Astrocyte of the spinal cord (primary cell): ENCODE measurements around the gene CHMP1B.

Experiments
- DNase-seq: peaks from one replicate; pipeline ENCODE4 v3.0.0; 2011; ENCODE audit warnings: low read depth, low spot score
- H3K4me3 ChIP-seq: 2 replicates; pipeline ENCODE4 v1.5.1; 2011; ENCODE audit warnings: low read depth, mild to moderate bottlenecking, low read length, moderate library complexity
- in situ Hi-C: cut with HindIII; loops from 2 replicates; pipeline ENCODE4 v1.10.0; 2017; ENCODE audit warnings: low sequenced_read_pairs
- TF ChIP-seq, protein P1 (sequence below): IDR thresholded peaks from 2 replicates; pipeline ENCODE4 v1.5.1; 2012; ENCODE audit warnings: low read depth, mild to moderate bottlenecking, low read length, inconsistent platforms

CHMP1B gene

GRCh38 chr18:11882636-11883035 is 31.4 kb downstream of the CHMP1B start:
- in situ Hi-C loops: no loop called here
- H3K4me3 ChIP-seq: no peak overlapping the region
- TF ChIP-seq, protein P1, sequence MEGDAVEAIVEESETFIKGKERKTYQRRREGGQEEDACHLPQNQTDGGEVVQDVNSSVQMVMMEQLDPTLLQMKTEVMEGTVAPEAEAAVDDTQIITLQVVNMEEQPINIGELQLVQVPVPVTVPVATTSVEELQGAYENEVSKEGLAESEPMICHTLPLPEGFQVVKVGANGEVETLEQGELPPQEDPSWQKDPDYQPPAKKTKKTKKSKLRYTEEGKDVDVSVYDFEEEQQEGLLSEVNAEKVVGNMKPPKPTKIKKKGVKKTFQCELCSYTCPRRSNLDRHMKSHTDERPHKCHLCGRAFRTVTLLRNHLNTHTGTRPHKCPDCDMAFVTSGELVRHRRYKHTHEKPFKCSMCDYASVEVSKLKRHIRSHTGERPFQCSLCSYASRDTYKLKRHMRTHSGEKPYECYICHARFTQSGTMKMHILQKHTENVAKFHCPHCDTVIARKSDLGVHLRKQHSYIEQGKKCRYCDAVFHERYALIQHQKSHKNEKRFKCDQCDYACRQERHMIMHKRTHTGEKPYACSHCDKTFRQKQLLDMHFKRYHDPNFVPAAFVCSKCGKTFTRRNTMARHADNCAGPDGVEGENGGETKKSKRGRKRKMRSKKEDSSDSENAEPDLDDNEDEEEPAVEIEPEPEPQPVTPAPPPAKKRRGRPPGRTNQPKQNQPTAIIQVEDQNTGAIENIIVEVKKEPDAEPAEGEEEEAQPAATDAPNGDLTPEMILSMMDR: no peak
- DNase-seq: no peak

GRCh38 chr18:11883153-11883552 is 31.9 kb downstream of the CHMP1B start:
- TF ChIP-seq, protein P1: no peak
- no peak overlapping the region for H3K4me3 ChIP-seq
- no peak for DNase-seq
- in situ Hi-C loops: no loop called here

- no peak for DNase-seq
- no peak overlapping the region for H3K4me3 ChIP-seq
- TF ChIP-seq, protein P1: no peak
- in situ Hi-C loops: no loop called here
Observed at GRCh38 chr18:11884396-11885030, 33.3 kb downstream of the CHMP1B start.

DNA sequence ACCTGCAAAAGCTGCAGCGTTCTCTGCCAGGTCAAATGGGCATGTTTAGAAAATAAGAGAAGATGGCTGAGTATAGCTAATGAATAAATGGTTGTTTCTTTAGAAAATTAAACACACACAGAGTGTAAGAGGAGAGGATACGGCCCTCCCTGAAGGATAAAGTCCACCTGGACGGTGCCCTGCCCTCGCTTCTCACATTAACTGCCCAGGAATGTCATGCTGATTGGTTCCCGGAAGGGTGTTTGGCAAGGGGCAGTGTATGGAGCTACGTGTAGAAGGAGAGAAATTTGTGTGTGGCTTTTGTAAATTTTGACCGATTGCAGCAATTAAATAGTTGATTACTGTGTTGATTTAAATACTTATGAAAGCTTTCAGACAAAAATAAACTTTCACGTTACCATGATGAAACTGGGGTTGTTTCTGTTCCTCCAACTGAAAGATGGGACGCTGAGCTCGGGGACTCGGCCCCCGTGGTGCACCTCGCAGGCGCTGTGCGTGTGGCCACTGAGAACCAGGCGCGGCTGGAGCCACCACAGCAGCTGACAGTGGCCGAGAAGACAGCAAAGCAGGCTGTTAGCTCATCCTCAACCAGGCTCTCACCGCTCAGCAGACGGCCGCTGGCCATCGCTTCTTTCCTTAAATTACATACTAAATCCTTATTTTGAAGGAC is 34.2 kb downstream of the CHMP1B start:
- in situ Hi-C loops: no loop called here
- no peak for DNase-seq
- TF ChIP-seq, protein P1: no peak
- H3K4me3 ChIP-seq: no peak overlapping the region

GRCh38 chr18:11886577-11887110 is 35.4 kb downstream of the CHMP1B start:
- DNase-seq: no peak
- in situ Hi-C loops: no loop called here
- H3K4me3 ChIP-seq: no peak overlapping the region
- TF ChIP-seq, protein P1: no peak

DNA sequence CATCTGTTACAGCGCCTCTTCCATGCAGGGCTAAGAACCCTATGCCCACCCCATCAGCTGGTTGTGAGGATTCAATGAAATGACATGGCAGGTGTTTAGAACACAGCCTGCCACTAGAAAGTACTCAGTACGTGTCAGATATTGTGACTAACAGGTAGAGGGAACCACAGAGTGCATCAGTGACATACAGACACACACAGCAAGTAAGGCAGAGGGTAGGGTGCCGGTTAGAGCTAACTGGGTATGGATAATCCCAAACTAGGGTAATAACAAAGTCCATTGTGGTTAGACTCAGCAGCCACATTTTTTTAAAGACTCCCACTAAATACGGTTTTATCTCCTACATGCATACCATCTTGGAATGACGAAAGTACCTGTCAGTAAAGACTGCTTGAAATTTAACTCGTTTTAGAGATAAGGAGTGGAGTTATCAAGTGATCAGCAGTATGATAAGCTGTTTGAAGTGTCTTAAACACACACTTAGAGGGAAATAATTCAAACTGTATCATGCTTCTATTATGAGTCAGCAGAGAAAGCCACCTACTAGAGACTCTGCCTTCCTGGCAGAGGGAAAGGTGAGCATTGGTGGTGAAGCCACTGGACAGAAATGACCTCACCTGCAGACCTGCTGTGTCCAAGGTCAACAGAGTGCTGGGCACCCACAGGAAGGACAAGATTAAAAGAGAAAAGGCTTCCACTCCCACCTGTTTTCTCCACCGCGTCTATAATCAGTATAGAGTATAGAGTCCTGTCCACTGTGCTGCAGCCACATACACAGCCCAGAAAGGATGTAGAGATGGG is 36.3 kb downstream of the CHMP1B start:
- no peak for DNase-seq

More for the DNA sequence above, 36.3 kb downstream of the CHMP1B start:
- in situ Hi-C loops: no loop called here
- H3K4me3 ChIP-seq: no peak overlapping the region
- TF ChIP-seq, protein P1: no peak
